ENCODE measurements around the gene COL4A1. TPM values are rescaled to one million over a fixed set of nuclear protein-coding genes. Genes with fewer than 3 reads are reported as not detected.

COL4A1 gene
- total RNA-seq, 1 donor from 2014 or later, result 5,210 TPM

DNA sequence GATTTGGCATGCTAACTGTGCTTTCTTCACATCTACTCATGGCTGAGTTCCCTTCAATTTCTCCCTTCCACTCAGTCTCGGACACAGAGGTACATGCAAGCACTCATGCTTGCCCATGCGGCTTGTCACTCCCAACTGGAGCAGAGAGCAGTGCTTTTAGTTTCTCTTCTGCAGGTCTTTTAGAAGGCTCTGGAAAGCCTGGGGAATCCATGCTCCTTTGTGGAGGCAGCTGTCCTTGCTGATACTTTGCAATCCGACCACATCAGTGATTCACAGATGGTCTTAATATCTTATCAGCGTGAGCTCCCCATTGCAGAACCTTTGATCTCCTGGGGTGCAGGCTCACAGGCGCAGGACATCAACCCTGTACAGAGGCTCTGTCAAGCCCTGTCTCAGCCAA, 203.9 kb downstream of the COL4A1 start:
- no peak overlapping the region for H3K4me3 Mint-ChIP-seq (ENCODE audit: unreplicated experiment)
- H3K27ac Mint-ChIP-seq (ENCODE audit: unreplicated experiment), result no peak overlapping the region
- H3K36me3 Mint-ChIP-seq (ENCODE audit: low read depth), result peaks cover 9% of the 10 kb centered on the region
- H3K4me1 Mint-ChIP-seq (ENCODE audit: low read depth), result peaks cover 12% of the 10 kb centered on the region
- TF ChIP-seq, protein P1, sequence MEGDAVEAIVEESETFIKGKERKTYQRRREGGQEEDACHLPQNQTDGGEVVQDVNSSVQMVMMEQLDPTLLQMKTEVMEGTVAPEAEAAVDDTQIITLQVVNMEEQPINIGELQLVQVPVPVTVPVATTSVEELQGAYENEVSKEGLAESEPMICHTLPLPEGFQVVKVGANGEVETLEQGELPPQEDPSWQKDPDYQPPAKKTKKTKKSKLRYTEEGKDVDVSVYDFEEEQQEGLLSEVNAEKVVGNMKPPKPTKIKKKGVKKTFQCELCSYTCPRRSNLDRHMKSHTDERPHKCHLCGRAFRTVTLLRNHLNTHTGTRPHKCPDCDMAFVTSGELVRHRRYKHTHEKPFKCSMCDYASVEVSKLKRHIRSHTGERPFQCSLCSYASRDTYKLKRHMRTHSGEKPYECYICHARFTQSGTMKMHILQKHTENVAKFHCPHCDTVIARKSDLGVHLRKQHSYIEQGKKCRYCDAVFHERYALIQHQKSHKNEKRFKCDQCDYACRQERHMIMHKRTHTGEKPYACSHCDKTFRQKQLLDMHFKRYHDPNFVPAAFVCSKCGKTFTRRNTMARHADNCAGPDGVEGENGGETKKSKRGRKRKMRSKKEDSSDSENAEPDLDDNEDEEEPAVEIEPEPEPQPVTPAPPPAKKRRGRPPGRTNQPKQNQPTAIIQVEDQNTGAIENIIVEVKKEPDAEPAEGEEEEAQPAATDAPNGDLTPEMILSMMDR (IDR thresholded peaks at IDR 0.05), result no peak
- H3K9me3 Mint-ChIP-seq (ENCODE audit: low read depth), result peaks cover 31% of the 10 kb centered on the region
- DNase-seq (ENCODE audit: low spot score), result no peak
- H3K27me3 Mint-ChIP-seq (ENCODE audit: low read depth), result no peaks in the 10 kb centered on the region

DNA sequence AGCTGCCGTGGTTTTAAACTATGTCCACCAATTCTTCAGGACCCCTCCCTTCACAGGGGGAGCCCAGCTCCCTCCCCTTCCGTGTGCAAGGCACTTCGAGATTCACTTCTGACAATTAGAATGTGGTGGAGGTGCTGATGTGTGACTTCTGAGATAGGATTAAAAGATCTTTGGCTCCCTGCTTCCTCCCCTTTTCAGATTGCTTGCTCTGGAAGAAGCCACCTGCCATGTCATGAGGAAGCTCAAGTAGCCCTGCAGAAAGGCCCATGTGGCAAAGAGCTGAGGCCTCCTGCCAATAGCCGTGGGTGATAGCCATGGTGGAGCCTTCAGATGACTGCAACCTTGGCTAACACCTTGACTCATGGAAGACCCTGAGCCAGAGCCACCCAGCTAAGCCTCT, 204.9 kb downstream of the COL4A1 start:
- Mint-ChIP-seq H3K36me3 (ENCODE audit: low read depth) (peaks cover 9% of the 10 kb centered on the region), H3K9me3 (ENCODE audit: low read depth) (peaks cover 32% of the 10 kb centered on the region), H3K27ac (ENCODE audit: unreplicated experiment) (no peak overlapping the region), H3K4me3 (ENCODE audit: unreplicated experiment) (no peak overlapping the region), H3K27me3 (ENCODE audit: low read depth) (no peaks in the 10 kb centered on the region), H3K4me1 (ENCODE audit: low read depth) (peaks cover 9% of the 10 kb centered on the region)
- DNase-seq (ENCODE audit: low spot score), result no peak
- TF ChIP-seq, protein P1 (IDR thresholded peaks at IDR 0.05), result no peak

DNA sequence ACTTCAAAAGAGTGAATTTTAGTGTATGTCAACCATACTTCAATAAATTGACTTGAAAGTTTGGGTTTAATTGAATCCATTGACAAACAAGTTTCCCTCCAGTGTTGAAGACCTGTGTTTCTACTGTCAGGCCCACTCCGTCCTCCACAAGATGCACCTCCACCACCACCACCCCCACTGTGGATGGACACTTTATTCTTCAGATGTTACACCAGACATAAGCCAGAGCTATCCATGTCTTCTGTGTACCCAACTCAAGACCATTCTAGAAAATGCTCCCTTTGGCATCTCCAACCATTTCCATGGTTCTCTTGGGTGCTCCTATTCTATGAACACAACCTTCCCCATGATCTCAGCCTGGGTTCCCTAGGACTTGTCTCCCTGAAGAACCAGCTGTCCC, 207.0 kb downstream of the COL4A1 start:
- no peaks in the 10 kb centered on the region for H3K27me3 Mint-ChIP-seq (ENCODE audit: low read depth)
- peaks cover 9% of the 10 kb centered on the region for H3K36me3 Mint-ChIP-seq (ENCODE audit: low read depth)
- no peak overlapping the region for H3K4me3 Mint-ChIP-seq (ENCODE audit: unreplicated experiment)
- TF ChIP-seq, protein P1 (IDR thresholded peaks at IDR 0.05), result no peak
- H3K4me1 Mint-ChIP-seq (ENCODE audit: low read depth), result peaks cover 3% of the 10 kb centered on the region
- no peak for DNase-seq (ENCODE audit: low spot score)
- no peak overlapping the region for H3K27ac Mint-ChIP-seq (ENCODE audit: unreplicated experiment)
- peaks cover 32% of the 10 kb centered on the region for H3K9me3 Mint-ChIP-seq (ENCODE audit: low read depth)

Small RNA genes within 50 kb of the gene (microRNA-seq; reads per million reads assigned to microRNA genes)
- gene MIR8073 (ENCODE audit: borderline number of aligned reads), result not detected

Other genes starting within 250 kb of the COL4A1 start
- 1,370 to 2,411 TPM (median 2,366 TPM) in 3 replicates for gene COL4A2, start 127 bp upstream of the COL4A1 start, total RNA-seq

All from chondrocyte (in vitro differentiated cells).